Neural cell (in vitro differentiated cells): ENCODE results near the gene UBE2O. TPM values are rescaled to one million over a fixed set of nuclear protein-coding genes. Genes with fewer than 3 reads are reported as not detected.
"Not testable (repeated sequence)": the region's sequence is repeated elsewhere in the genome, so short reads cannot be mapped to it uniquely, and the experiment has no call there.

Experiments
- H2AFZ ChIP-seq: fragments of 200-600, 300-800 bp; sonication (generic), shearing (Covaris generic); 2 replicates; pipeline ENCODE4 v1.6.0; 2014; ENCODE audit warnings: low read depth, mild to moderate bottlenecking, antibody characterized with exemption, low read length, moderate library complexity
- H3F3A ChIP-seq: fragments of 200-600 bp; shearing (Covaris generic); 2 replicates; pipeline ENCODE4 v1.6.1; 2016; ENCODE audit warnings: mild to moderate bottlenecking, moderate library complexity, mixed read lengths, antibody characterized with exemption, low read length; ENCODE audit not compliant: insufficient read depth, poor library complexity, severe bottlenecking
- H3K27ac ChIP-seq: fragments of 200-600, 300-800 bp; sonication (generic), shearing (Covaris generic); 2 replicates; pipeline ENCODE4 v1.5.1; 2014; ENCODE audit warnings: mild to moderate bottlenecking, low read length, moderate library complexity
- H3K27me3 ChIP-seq: fragments of 300-800, 200-600 bp; sonication (generic), shearing (Covaris generic); 2 replicates; pipeline ENCODE4 v1.6.0; 2014; ENCODE audit warnings: mild to moderate bottlenecking, low read depth, low read length, moderate library complexity; ENCODE audit not compliant: insufficient read depth
- H3K36me3 ChIP-seq: fragments of 300-800, 200-600 bp; sonication (generic), shearing (Covaris generic); 2 replicates; pipeline ENCODE4 v1.5.1; 2014; ENCODE audit warnings: mild to moderate bottlenecking, antibody characterized with exemption, low read length, moderate library complexity; ENCODE audit not compliant: insufficient read depth
- H3K4me2 ChIP-seq: fragments of 300-800, 200-600 bp; sonication (generic), shearing (Covaris generic); 2 replicates; pipeline ENCODE4 v1.6.0; 2014; ENCODE audit warnings: mild to moderate bottlenecking, low read length
- H3K4me3 ChIP-seq: fragments of 300-800, 200-600 bp; sonication (generic), shearing (Covaris generic); 2 replicates; pipeline ENCODE4 v1.5.1; 2014; ENCODE audit warnings: mild to moderate bottlenecking, low read length, moderate library complexity
- H3K79me2 ChIP-seq: fragments of 200-600 bp; shearing (Covaris generic); replicated peaks from 2 replicates; pipeline ENCODE4 v1.6.0; 2014; ENCODE audit warnings: mild to moderate bottlenecking, low read length, moderate library complexity; ENCODE audit not compliant: insufficient read depth
- H3K9ac ChIP-seq: fragments of 300-800, 200-600 bp; sonication (generic), shearing (Covaris generic); 2 replicates; pipeline ENCODE4 v1.6.1; 2016; ENCODE audit warnings: mild to moderate bottlenecking, low read length, mixed read lengths
- H3K9me2 ChIP-seq: fragments of 200-600 bp; shearing (Covaris generic); 2 replicates; pipeline ENCODE4 v1.6.1; 2016; ENCODE audit warnings: mild to moderate bottlenecking, low read length, mixed read lengths; ENCODE audit not compliant: insufficient read depth
- H3K9me3 ChIP-seq: fragments of 200-600, 300-800 bp; sonication (generic), shearing (Covaris generic); 2 replicates; pipeline ENCODE4 v1.6.1; 2016; ENCODE audit warnings: mild to moderate bottlenecking, mixed run types, low read length, moderate library complexity, mixed read lengths
- H4K20me1 ChIP-seq: fragments of 200-600 bp; shearing (Covaris generic); 2 replicates; pipeline ENCODE4 v1.6.1; 2016; ENCODE audit warnings: mild to moderate bottlenecking, mixed run types; ENCODE audit not compliant: insufficient read depth
- CTCF ChIP-seq: fragments of 450-650 bp; IDR thresholded peaks from 2 replicates; pipeline ENCODE4 v1.5.1; 2014; ENCODE audit warnings: antibody characterized with exemption, mild to moderate bottlenecking, moderate library complexity; ENCODE audit not compliant: poor library complexity, severe bottlenecking
- EP300 ChIP-seq: fragments of 450-650 bp; conservative IDR thresholded peaks from 2 replicates; pipeline ENCODE4 v1.6.1; 2014; ENCODE audit warnings: antibody characterized with exemption, mild to moderate bottlenecking, moderate library complexity; ENCODE audit not compliant: poor library complexity, severe bottlenecking
- EZH2 ChIP-seq: fragments of 200-600, 300-800 bp; shearing (Covaris generic), sonication (generic); IDR thresholded peaks from 2 replicates; pipeline ENCODE4 v1.6.1; 2014; ENCODE audit warnings: antibody characterized with exemption, low read length, borderline replicate concordance, mild to moderate bottlenecking; ENCODE audit not compliant: insufficient read depth, poor library complexity, severe bottlenecking
- MXI1 ChIP-seq: fragments of 450-650 bp; conservative IDR thresholded peaks from 2 replicates; pipeline ENCODE4 v1.6.1; 2014; ENCODE audit warnings: antibody characterized with exemption, mild to moderate bottlenecking; ENCODE audit not compliant: poor library complexity, severe bottlenecking
- POLR2AphosphoS5 ChIP-seq: IDR thresholded peaks from 2 replicates; pipeline ENCODE4 v1.6.1; 2012
- RAD21 ChIP-seq: fragments of 450-650 bp; conservative IDR thresholded peaks from 2 replicates; pipeline ENCODE4 v1.6.1; 2014; ENCODE audit warnings: antibody characterized with exemption, mild to moderate bottlenecking, moderate library complexity
- SMC3 ChIP-seq: fragments of 450-650 bp; conservative IDR thresholded peaks from 2 replicates; pipeline ENCODE4 v1.6.1; 2014; ENCODE audit warnings: antibody characterized with exemption, mild to moderate bottlenecking, moderate library complexity; ENCODE audit not compliant: poor library complexity
- TAF1 ChIP-seq: IDR thresholded peaks from 2 replicates; pipeline ENCODE4 v1.6.1; 2012; ENCODE audit warnings: low read depth
- polyA plus RNA-seq: library from polyadenylated mRNA; depleted of rRNA; stranded (reverse); fragments of >200 nt; gene quantifications from 2 replicates; pipeline ENCODE4 v1.2.3, GENCODE V29; 2014
- TF ChIP-seq, protein P1 (sequence below): IDR thresholded peaks from 2 replicates; pipeline ENCODE4 v1.6.1; 2012; ENCODE audit warnings: borderline replicate concordance

UBE2O gene
- polyA plus RNA-seq, 1 donor from 2014 or later = 28.0 TPM

DNA sequence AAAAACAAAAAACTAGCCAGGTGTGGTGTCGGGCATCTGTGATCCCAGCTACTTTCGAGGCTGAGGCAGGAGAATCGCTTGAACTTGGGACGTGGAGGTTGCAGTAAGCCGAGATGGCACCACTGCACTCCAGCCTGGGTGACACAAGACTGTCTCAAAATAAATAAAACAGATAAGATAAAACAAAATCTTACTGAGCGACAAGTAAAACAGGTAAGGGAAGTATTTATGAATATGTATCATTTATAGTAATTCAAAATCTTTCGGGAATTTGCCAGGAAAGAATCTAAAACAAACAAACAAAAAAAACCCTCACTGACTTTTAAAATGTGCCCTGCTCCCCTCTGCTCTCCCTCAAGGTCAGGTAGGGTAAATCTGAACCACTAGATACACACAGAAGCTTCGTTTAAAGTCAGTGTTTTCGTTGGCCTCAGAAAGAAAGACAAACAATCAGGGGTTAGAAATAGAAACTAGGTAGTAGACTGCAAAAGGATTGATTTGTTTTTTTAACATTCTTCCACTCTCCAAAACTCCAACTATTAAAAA is 101.4 kb downstream of the UBE2O start:
- Histone ChIP-seq H4K20me1 (no peaks in the 10 kb centered on the region), H2AFZ (no peak overlapping the region), H3K27me3 (no peaks in the 10 kb centered on the region), H3K79me2 (peaks cover 9% of the 10 kb centered on the region), H3K27ac (no peak overlapping the region), H3K36me3 (no peaks in the 10 kb centered on the region), H3K9me2 (no peaks in the 10 kb centered on the region), H3K4me2 (no peak overlapping the region), H3K9ac (no peak overlapping the region), H3K4me3 (peak overlapping the region; percentile 98), H3K9me3 (no peaks in the 10 kb centered on the region), H3F3A (no peaks in the 10 kb centered on the region)
- TF ChIP-seq EP300 (no peak), TAF1 (no peak), SMC3 (no peak), POLR2AphosphoS5 (no peak), MXI1 (no peak), CTCF (no peak), RAD21 (no peak), EZH2 (no peak)
- TF ChIP-seq, protein P1, sequence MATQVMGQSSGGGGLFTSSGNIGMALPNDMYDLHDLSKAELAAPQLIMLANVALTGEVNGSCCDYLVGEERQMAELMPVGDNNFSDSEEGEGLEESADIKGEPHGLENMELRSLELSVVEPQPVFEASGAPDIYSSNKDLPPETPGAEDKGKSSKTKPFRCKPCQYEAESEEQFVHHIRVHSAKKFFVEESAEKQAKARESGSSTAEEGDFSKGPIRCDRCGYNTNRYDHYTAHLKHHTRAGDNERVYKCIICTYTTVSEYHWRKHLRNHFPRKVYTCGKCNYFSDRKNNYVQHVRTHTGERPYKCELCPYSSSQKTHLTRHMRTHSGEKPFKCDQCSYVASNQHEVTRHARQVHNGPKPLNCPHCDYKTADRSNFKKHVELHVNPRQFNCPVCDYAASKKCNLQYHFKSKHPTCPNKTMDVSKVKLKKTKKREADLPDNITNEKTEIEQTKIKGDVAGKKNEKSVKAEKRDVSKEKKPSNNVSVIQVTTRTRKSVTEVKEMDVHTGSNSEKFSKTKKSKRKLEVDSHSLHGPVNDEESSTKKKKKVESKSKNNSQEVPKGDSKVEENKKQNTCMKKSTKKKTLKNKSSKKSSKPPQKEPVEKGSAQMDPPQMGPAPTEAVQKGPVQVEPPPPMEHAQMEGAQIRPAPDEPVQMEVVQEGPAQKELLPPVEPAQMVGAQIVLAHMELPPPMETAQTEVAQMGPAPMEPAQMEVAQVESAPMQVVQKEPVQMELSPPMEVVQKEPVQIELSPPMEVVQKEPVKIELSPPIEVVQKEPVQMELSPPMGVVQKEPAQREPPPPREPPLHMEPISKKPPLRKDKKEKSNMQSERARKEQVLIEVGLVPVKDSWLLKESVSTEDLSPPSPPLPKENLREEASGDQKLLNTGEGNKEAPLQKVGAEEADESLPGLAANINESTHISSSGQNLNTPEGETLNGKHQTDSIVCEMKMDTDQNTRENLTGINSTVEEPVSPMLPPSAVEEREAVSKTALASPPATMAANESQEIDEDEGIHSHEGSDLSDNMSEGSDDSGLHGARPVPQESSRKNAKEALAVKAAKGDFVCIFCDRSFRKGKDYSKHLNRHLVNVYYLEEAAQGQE = no peak

DNA sequence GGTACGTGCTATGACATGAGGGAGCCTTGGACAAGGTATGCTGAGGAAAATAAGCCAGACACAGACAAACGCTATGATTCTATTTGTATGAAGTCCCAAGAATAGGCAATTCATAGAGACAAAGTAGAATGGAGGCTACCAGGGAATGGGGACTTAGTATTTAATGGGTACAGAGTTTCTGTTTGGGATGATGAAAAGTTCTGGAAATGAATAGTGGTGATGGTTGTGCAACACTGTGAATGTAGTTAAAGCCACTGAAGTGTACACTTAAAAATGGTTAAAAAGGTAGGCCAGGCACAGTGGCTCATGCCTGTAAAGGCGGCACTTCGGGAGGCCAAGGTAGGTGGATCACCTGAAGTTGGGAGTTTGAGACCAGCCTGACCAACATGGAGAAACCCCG is 102.5 kb downstream of the UBE2O start:
- no peak overlapping the region for H3K4me3 ChIP-seq
- no peak overlapping the region for H3K9ac ChIP-seq
- H4K20me1 ChIP-seq = no peaks in the 10 kb centered on the region
- no peaks in the 10 kb centered on the region for H3F3A ChIP-seq
- peaks cover 9% of the 10 kb centered on the region for H3K79me2 ChIP-seq
- H2AFZ ChIP-seq = no peak overlapping the region
- H3K27me3 ChIP-seq = no peaks in the 10 kb centered on the region
- no peak overlapping the region for H3K27ac ChIP-seq
- H3K36me3 ChIP-seq = no peaks in the 10 kb centered on the region
- H3K4me2 ChIP-seq = no peak overlapping the region
- H3K9me2 ChIP-seq = no peaks in the 10 kb centered on the region
- no peak for TF ChIP-seq CTCF
- TF ChIP-seq, protein P1 = no peak
- TF ChIP-seq SMC3 = no peak
- no peak for TF ChIP-seq EP300
- no peak for TF ChIP-seq RAD21
- no peak for TF ChIP-seq POLR2AphosphoS5
- TF ChIP-seq TAF1 = no peak
- TF ChIP-seq MXI1 = no peak
- H3K9me3 ChIP-seq = no peaks in the 10 kb centered on the region

- H3K27ac ChIP-seq, H3K9ac ChIP-seq, H3K9me2 ChIP-seq, H4K20me1 ChIP-seq, H3K36me3 ChIP-seq, H3K4me2 ChIP-seq, H2AFZ ChIP-seq, H3F3A ChIP-seq, H3K27me3 ChIP-seq, H3K9me3 ChIP-seq, H3K79me2 ChIP-seq, H3K4me3 ChIP-seq: not testable (repeated sequence)
These were observed 106.0 kb downstream of the UBE2O start for GRCh38 chr17:76346936-76347335.
